GM21737 (cell line): Measurements from ENCODE around the gene NKD1.

Experiments used
- ATAC-seq: cut with Tn5 transposase; IDR thresholded peaks from one replicate; pipeline ENCODE4 v1.9.1; 2021; ENCODE audit warnings: mild to moderate bottlenecking, moderate library complexity; ENCODE audit not compliant: unreplicated experiment

The NKD1 gene

DNA sequence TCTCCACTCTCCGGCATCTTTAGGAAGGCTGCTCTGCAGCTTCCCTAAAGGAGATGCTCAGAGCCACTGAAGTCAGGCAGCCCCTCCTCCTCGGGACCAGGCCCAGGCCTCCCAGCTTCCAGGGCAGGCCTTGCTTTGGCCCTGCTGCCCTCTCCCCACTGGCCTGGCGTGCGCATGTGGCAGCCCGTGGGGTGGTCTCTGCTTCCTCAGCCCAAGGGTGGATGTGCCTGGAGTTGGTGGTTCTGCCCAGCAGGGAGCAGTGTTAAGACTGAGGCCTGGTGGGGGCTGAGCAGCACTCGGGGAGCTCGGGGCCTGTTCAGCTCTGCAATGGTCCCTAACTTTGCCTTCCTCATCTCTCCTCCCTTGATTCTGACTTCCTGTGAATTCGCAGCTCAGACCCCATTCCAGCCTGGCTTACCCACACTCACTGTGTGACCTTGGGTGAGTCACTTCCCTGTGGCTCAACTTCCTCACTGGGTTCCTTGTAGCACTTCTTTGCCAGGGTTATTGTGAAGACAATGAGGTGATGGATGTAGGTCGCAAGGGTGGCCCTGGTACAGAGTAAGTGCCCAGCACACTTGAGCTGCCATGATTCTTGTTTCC is 63.2 kb downstream of the NKD1 start:
- ATAC-seq, result no peak

GRCh38 chr16:50611995-50612848 is 64.0 kb downstream of the NKD1 start:
- no peak for ATAC-seq

GRCh38 chr16:50612849-50613198 is 64.6 kb downstream of the NKD1 start:
- ATAC-seq, result no peak

DNA sequence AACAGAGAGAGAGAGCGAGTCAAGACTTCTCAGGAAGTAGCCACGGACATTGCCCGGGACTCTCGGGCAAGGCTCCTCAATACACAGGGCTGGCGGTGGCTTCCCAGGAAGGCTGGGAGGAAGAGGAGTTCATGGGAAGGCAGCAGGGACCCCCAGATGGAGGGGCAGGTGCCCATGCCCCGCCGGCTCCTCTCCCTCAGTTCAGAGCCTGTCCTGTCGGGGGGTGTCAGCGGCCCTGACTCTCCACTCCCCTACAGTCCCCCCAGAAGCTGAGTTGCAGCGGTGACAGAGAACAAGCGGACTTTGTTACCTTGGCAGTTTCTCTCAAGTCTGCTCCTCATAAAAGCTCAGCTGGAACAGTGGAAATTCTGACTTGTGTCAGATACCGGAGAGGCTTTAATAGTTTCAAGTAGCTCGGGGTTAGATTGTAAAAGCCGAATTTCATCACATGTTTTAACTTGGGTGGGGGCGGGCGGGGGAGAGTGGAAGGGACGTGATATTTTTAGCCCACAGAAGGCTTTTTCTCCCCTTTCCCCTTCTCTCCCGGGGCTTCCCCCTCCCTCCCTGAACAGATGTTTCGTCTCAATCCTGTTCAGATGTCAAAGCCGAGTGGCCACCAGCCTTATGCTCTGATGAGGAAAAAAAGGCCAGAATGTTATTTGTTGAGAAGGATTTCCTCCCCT is 65.2 kb downstream of the NKD1 start:
- ATAC-seq, result no peak

DNA sequence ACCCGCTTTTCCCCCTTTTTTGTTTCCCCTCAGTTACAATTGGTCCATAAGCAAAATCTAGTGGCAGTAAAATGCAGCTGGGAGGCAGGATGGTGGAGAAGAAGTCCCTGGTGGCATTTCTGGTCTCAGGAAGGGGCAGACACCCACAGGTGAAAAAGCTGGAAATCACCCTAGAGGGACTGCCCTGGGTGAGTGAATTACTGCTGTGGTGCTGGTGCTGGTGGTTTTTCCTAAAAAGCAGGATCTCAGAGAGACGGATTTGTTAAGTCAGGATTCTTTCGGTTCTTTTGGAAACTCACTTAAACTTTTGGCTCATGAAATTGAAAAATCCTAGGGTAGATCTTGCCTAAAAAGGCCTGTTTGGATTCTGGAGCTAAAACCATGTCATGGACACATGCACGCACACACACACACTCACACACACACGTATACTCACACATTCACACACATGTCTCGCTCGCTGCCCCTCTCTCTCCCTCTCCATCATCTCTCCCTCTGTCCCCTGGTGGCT is 65.8 kb downstream of the NKD1 start:
- no peak for ATAC-seq

DNA sequence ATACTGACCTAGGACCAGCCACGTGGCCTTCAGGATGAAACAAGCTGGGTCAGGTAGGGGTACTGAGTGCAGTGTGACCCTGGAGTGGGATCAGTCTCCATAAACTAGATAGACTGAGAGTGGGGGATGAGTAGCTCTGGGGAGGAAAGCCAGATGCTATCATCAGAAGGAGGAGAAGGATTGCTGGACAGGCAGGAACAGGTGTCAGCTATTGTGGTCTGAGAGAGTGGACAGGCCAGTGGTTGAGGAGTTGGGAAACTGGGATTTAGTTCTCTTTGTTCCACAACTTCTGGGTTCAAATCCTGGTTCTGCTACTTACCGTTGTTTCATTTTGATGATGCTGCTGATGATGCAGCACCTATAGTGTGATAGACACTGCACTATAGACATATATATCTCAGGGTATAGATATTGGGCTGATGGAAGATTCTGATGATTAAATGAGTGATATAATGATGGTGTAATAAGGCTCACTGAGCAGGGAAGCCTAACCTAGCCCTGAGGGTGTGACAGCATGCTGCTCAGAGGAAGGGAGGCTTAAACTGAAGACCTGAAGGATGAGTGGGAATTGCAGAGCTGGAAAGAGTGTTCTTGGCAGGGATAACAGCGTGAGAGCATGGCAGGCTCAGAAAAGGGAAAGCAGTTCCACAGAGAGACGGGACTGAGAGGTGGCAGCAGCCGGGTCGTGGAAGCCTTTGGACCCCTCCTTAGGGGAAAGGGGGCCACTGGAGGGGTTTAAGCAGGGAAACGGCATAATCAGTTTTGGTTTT is 66.9 kb downstream of the NKD1 start:
- ATAC-seq, result no peak

DNA sequence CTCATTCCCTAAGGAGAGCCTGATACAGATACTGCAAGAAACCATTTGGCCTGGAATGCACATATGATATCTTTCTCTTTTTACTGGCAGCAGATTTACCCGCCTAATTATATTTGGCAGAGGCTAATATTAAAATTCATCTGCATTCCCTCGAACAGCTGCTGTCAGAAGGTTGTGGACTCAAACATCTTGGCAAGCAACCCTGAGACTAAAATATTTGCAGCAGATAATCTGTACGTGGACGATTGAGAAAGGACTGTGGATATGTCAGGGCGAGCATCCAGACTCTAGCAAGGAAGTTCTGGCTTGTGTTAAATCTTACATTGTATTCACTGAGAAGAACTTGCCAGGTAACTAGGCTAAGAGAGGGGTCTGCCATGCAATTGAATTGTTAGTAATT is 67.7 kb downstream of the NKD1 start:
- ATAC-seq, result no peak

DNA sequence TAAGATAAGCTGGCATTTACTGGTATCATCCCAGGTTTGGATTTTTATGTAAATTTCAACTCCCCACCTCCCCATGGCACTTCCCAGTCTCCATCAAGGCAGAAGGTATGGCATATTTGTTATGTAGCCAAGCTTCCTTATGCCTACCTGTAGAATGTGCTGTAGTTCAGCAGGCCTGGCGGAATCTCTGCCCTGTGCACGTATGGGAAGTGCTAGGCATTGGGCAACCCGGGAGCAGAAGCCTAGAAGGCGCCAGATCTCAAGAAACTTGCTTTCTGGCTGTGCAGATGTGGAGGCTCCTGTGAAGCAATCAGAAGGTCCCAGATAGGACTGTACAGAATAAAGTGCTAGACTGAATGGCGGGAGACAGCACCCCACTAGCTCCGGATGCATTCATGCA is 68.2 kb downstream of the NKD1 start:
- ATAC-seq, result no peak

GRCh38 chr16:50616883-50617645 is 68.9 kb downstream of the NKD1 start:
- ATAC-seq, result no peak

GRCh38 chr16:50617646-50618184 is 69.5 kb downstream of the NKD1 start:
- no peak for ATAC-seq

DNA sequence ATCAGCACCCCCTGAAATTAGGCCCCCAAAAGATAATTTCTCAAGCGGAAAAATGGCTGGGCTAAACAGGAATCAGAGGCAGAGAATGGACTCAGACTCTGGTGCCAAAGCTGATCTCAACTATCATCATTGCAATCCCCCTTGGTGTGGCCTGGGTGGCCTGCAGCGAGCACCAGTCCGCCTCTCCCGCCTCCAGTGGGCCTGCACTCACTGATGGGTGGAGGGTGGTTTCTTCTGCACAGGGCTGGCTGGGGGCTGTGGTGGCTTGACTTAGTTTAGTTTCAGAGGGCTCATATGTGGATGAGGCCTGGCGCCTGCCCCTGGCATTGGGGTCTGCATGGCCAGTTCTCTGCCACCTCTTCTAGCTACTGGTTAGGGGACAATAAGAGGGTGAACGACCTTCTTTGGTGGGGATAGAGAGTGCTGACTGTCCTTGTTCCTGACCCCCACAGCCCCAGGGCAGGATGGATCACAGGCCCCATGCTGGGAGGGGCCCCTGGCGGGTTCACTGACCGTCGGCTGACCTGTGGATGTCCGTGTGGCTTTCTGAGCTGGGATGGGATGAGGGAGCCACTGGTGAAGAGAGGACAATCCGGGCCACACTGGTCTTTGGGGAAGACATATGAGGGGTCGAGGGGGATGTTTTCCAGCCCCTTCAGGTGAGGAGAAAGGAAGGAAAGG is 70.2 kb downstream of the NKD1 start:
- ATAC-seq, result no peak

- no peak for ATAC-seq
Observed at GRCh38 chr16:50619702-50620491, 71.7 kb downstream of the NKD1 start.

DNA sequence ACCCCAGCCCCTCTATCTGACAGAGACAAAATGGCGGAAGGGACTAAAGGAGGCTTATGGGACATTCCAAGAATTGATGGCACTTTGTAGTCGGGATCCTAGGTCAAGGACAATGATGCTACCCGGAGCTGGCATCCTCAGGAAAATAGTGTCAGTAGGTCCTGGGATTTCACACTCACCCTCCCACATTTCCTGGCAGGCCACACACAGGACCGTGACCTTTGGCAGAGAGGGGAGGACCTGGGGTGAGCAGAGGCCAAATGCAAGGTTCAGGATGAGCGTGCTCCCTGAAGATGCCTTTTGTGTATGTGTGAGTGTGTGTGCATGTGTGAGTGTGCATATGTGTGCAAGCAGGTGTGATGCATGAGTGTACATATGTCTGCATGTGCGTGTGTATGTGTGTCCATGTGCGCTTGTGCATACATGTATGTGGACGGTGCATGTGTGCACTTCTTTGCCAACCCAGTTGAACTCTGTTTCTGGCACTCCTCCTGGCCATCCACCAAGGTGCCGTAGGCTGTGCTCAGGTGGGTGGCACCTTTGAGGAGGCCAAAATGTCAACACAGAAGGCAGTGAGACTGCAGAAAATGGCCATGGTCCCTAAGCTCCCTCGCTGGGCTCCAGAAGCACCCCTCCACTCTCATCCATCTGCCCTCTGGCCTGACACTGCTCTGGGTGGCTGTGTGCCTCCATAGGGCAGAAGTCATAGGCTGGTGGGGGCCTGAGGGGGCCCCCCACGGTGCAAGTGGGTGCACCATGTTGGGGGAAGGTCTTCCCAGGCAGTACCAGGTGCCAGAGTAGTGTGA is 72.7 kb downstream of the NKD1 start:
- no peak for ATAC-seq

DNA sequence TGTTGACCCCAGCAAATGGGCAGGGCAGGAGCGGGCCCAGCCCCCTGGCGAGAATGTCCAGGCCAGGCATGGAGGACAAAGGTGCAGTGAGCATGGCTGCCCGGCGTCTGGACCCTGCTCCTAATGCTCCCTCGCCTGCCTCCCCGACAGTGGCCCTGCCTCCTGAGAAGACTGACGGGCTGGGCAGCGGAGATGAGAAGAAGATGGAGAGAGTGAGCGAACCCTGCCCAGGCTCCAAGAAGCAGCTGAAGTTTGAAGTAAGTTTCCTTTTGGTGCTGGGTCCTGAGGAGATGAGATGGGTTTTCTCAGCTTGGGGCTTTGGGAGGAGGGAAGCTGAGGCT is 73.2 kb downstream of the NKD1 start:
- ATAC-seq, result no peak

DNA sequence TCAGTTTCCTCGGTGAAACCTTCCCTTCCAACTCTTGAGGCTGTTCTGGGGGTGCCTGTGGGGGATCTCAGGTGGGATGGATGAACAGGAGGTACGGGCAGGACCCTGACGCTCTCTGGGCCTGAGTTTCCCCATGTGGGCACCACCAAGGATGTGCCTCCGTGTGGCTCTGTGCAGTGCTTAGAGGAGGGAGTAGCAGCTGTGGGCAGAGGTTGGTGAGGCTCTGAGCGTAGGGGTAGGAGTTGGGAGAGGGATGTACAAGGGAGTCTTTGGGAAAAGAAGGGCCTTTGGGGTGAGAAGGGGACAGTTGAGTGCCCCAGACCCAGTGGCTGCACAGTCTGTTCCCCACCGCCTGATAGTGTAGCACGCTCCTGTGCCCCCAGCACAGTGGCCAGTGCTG is 73.8 kb downstream of the NKD1 start:
- no peak for ATAC-seq

DNA sequence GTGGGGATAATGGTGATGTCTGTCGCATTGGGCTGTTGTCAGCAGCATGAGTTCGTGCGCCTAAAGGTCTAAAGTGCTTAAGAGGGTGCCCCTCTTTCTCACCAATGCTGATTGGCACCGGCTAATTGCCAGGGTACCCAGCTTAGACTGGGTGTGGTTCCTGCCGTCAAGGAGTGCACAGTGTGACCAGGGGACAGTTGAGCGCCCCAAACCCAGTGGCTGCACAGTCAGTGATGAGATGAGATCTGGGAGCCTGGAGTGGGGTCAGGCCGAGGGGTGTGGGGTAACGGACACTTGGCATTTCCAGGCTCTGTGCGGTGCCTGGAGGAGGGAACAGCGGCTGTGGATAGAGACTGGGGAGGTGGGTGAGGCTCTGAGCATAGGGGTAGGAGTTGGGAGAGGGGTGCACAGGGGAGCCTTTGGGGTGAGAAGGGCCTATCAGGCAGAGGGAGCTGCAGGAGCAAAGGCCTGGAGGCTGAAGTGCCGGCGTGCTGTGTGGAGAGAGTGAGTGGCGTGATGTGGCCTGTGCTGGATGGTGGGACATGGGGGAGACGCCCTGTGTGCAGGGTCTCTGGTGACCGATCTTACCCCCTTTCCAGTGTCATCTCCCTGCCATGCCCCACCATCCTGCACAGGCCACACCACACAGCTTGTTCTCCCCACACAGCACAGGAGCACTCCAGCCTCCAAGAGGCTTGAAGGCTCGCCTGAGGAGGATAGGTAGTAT is 74.6 kb downstream of the NKD1 start:
- ATAC-seq, result no peak

DNA sequence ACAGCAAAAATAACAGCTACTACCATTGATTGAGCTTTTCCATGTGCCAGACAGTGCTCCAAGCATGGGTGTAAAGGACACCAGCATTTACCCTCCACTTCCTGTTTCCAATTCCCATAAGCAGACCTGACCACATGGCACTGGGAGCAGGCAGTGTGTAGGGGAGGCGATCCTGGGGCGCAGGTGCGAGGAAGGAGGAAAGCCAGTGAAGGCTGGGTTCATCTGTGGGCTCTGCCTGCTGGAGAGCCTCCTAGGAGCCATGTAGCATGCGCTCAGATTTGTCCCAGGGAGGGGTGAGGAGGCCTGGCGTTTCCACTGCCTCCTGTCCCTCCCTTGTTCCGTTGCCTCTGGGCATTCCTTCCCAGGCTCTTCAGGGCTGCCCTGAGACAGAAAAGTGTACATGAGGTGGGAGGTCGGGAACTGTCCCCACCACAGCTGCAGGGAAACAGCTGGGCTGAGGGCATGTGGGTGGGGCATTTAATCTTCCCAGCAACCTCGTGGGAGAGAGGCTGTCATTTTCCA is 76.3 kb downstream of the NKD1 start:
- no peak for ATAC-seq
